Smooth muscle cell (in vitro differentiated cells): ENCODE data around the gene MAPKAP1. TPM values are rescaled to one million over a fixed set of nuclear protein-coding genes. Genes with fewer than 3 reads are reported as not detected.

Experiments used
- DNase-seq: peaks from one replicate; lab custom pipeline; 2025; ENCODE audit not compliant: unreplicated experiment; lab: John Stamatoyannopoulos, UW
- H2AFZ ChIP-seq: fragments of 200-600 bp; sonication (generic); 2 replicates; pipeline ENCODE4 v1.6.0; 2016; ENCODE audit warnings: antibody characterized with exemption, low read depth, mild to moderate bottlenecking
- H3F3A ChIP-seq: fragments of 200-600 bp; sonication (generic); 2 replicates; pipeline ENCODE4 v1.6.0; 2017; ENCODE audit warnings: antibody characterized with exemption, low read depth
- H3K27ac ChIP-seq: fragments of 200-600 bp; sonication (generic); 2 replicates; pipeline ENCODE4 v1.5.1; 2016; ENCODE audit warnings: low read depth, mild to moderate bottlenecking
- H3K27me3 ChIP-seq: fragments of 200-600 bp; sonication (generic); 2 replicates; pipeline ENCODE4 v1.6.1; 2016; ENCODE audit warnings: low read depth, mild to moderate bottlenecking
- H3K36me3 ChIP-seq: fragments of 200-600 bp; sonication (generic); 2 replicates; pipeline ENCODE4 v1.5.1; 2016; ENCODE audit warnings: low read depth
- H3K4me1 ChIP-seq: fragments of 200-600 bp; sonication (generic); 2 replicates; pipeline ENCODE4 v1.5.1; 2016; ENCODE audit warnings: low read depth
- H3K4me2 ChIP-seq: fragments of 200-600 bp; sonication (generic); 2 replicates; pipeline ENCODE4 v1.6.0; 2016; ENCODE audit warnings: mild to moderate bottlenecking
- H3K4me3 ChIP-seq: fragments of 200-600 bp; sonication (generic); 2 replicates; pipeline ENCODE4 v1.5.1; 2016; ENCODE audit warnings: mild to moderate bottlenecking
- H3K79me2 ChIP-seq: fragments of 200-600 bp; sonication (generic); 2 replicates; pipeline ENCODE4 v1.6.0; 2016; ENCODE audit warnings: low read depth, mild to moderate bottlenecking
- H3K9ac ChIP-seq: fragments of 200-600 bp; sonication (generic); 2 replicates; pipeline ENCODE4 v1.6.0; 2016; ENCODE audit warnings: low read depth
- H3K9me3 ChIP-seq: fragments of 200-600 bp; sonication (generic); replicated peaks from 2 replicates; pipeline ENCODE4 v1.5.1; 2016; ENCODE audit warnings: low read depth
- H4K20me1 ChIP-seq: fragments of 200-600 bp; sonication (generic); 2 replicates; pipeline ENCODE4 v1.6.0; 2016; ENCODE audit warnings: low read depth
- CTCF ChIP-seq: fragments of 200-600 bp; sonication (generic); IDR thresholded peaks from 2 replicates; pipeline ENCODE4 v1.5.1; 2017; ENCODE audit warnings: borderline replicate concordance, mild to moderate bottlenecking, antibody characterized with exemption; ENCODE audit not compliant: insufficient read depth, poor library complexity, severe bottlenecking
- WGBS: methylation state at CpG from one replicate; pipeline ENCODE4 v1.1.7; 2016; ENCODE audit warnings: low lambda C conversion rate; 5-methylcytosine and 5-hydroxymethylcytosine counted together
- polyA plus RNA-seq: library from polyadenylated mRNA; unstranded; fragments of >200 nt; fragmentation: Nextera tagmentation; extraction: Ambion mirVana; gene quantifications from 2 replicates; pipeline ENCODE4 v1.2.1, GENCODE V29; 2016
- total RNA-seq: library from RNA; depleted of rRNA; stranded (reverse); fragments of >200 nt; gene quantifications from 2 replicates; pipeline ENCODE4 v1.2.3, GENCODE V29; 2014

The MAPKAP1 gene
- total and polyA plus RNA-seq, 2 experiments from 2014 or later = 50.1 to 74.5 TPM

DNA sequence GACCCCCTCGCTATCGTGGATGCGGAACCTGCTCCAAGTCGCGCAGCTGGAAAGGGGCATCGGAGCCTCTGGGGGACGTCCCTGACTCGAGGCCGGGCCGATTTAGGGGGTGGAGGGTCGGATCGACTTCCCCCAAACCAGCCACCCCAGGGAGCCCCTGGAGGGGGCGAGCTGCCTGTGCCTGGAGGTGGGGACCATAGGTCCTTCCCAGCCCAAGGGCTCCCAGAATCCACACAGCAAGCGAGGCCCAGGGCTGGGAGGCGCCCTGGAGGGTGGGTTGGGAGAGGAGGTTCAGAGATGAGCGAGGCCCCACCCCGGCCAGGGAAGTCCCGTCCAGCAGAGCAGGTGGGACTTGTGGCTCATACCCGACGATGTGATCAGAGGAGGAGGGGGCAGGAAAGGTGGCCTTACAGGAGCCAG, 297.8 kb downstream of the MAPKAP1 start:
- Histone ChIP-seq H2AFZ (no peak overlapping the region), H3K27ac (no peak overlapping the region), H3K4me1 (no peaks in the 10 kb centered on the region), H3K4me3 (no peak overlapping the region), H3K4me2 (peak overlapping the region; percentile 91), H4K20me1 (no peaks in the 10 kb centered on the region), H3F3A (peaks cover 6% of the 10 kb centered on the region), H3K27me3 (no peaks in the 10 kb centered on the region), H3K9ac (no peak overlapping the region), H3K79me2 (no peaks in the 10 kb centered on the region), H3K36me3 (no peaks in the 10 kb centered on the region), H3K9me3 (no peaks in the 10 kb centered on the region)
- WGBS = 96% methylated on average over 20 of the region's 20 CpGs
- DNase-seq = no peak
- no peak for TF ChIP-seq CTCF

DNA sequence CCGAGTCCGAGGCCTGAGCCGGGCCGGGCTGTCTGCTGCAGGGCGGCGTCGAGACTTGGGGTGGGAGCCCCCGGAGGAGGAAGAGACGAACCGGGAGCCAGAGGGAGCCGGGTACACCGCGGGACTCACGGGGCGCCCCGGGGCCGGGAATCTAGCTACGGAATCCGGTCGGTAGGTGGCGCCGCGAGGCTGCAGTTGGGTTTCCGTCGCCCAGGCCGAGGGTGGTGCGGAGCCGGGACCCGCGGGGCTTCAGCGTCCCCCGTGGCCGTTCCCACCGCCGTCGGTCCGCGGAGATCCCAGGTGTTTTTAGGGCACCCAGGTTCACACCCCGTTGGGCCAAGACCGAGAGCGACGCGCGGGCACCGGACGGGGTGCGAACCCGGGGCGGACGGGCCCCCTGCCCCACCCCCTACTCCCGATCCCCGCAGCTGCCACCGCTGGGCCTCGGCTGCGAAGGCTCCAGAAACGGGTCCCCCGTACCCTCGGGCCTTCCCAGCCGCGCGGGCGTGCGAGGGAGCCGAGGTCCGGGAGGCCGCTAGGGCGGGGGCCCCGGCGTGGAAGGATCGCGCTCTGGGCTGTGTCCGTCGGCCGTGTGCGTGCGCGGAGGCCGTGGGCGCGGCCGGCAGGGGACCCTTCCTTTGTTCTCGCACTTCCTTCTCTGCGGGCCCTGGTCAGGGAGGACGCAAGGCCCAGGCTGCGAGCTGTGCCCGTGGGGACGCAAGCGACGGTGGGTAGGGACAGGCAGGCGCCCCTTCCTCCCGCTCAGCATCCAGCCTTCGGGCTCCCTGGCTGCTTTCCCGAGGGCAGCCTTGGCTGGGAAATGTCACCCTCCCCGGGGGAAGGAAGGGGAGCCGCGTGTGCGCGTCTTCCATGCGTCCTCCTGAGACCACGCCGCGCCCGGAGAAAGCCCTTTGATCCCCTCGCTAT, 298.8 kb downstream of the MAPKAP1 start:
- Histone ChIP-seq H3F3A (peaks cover 6% of the 10 kb centered on the region), H3K4me1 (no peaks in the 10 kb centered on the region), H3K79me2 (no peaks in the 10 kb centered on the region), H3K4me2 (peak overlapping the region; percentile 91), H3K27ac (peak overlapping the region; percentile 86), H2AFZ (peak overlapping the region; percentile 88), H3K27me3 (no peaks in the 10 kb centered on the region), H3K4me3 (peak overlapping the region; percentile 65), H3K9me3 (no peaks in the 10 kb centered on the region), H4K20me1 (no peaks in the 10 kb centered on the region), H3K36me3 (no peaks in the 10 kb centered on the region), H3K9ac (peak overlapping the region; percentile 88)
- TF ChIP-seq CTCF = peak; percentile 84
- whole genome bisulfite sequencing = 10% methylated on average over 63 of the region's 104 CpGs
- peak; percentile 56 for DNase-seq

GRCh38 chr9:125407432-125407973, 299.5 kb downstream of the MAPKAP1 start:
- H3K4me1 ChIP-seq = no peaks in the 10 kb centered on the region
- no peaks in the 10 kb centered on the region for H3K9me3 ChIP-seq
- H3K27ac ChIP-seq = peak overlapping the region; percentile 86
- 41% methylated on average over 16 of the region's 17 CpGs for WGBS
- H3K27me3 ChIP-seq = no peaks in the 10 kb centered on the region
- H3K36me3 ChIP-seq = no peaks in the 10 kb centered on the region
- peak overlapping the region; percentile 91 for H3K4me2 ChIP-seq
- no peak for DNase-seq
- H3F3A ChIP-seq = peaks cover 6% of the 10 kb centered on the region
- TF ChIP-seq CTCF = no peak
- H3K9ac ChIP-seq = peak overlapping the region; percentile 88
- peak overlapping the region; percentile 88 for H2AFZ ChIP-seq
- no peaks in the 10 kb centered on the region for H4K20me1 ChIP-seq
- H3K4me3 ChIP-seq = peak overlapping the region; percentile 65
- no peaks in the 10 kb centered on the region for H3K79me2 ChIP-seq
